HG02885 (cell line): ENCODE measurements around the gene ARHGAP31.
"Not testable (repeated sequence)": the region's sequence is repeated elsewhere in the genome, so short reads cannot be mapped to it uniquely, and the experiment has no call there.

Experiments used
- ATAC-seq: cut with Tn5 transposase; IDR thresholded peaks from one replicate; pipeline ENCODE4 v1.9.1; 2021; ENCODE audit warnings: mild to moderate bottlenecking; ENCODE audit not compliant: unreplicated experiment, poor library complexity

Gene ARHGAP31

DNA sequence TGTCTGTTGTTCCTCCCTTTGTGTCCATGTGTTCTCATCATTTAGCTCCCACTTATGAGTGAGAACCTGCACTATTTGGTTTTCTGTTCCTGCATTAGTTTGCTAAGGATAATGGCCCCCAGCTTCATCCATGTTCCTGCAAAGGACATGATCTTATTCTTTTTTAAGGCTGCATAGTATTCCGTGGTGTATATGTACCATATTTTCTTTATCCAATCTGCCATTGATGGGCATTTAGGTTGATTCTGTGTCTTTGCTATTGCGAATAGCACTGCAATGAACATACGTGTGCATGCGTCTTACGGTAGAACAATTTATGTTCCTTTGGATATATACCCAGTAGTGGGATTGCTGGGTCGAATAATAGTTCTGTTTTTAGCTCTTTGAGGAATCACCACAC lies 77.6 kb downstream of the ARHGAP31 start:
- ATAC-seq: not testable (repeated sequence)

DNA sequence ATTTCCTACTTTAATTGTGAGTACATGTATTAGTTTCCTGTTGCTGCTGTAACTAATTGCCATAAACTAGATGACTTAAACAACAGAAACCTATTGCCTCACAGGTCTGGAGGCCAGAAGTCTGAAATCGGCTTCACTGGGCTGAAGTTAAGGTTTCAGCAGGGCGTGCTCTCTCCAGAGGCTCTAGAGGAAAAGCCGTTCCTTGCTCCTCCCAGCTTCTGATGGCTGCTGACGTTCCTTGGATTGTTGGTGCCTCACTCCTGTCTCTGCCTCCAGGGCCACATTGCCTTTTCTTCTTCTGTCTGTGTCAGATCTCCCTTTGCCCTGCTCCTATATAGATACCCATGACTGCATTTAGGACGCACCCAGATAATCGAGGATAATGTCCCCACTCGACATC lies 80.9 kb downstream of the ARHGAP31 start:
- no peak for ATAC-seq

DNA sequence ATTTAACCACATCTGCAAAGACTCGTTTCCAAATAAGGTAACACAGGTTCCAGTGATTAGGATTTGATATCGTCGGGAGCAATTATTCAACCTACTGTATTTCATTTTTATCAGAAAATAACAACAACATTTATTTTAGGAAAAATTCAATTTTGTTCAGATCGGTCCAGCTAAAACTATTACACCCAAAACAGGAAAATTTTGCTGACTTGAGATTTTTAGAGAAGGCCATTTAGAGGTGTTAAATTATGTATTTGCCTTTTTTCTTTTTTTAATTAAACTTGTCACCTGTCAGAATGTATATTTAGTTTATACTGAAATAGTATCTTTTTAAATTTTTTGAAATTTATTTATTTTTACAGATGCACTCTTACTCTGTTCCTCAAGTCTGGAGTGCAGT lies 81.3 kb downstream of the ARHGAP31 start:
- no peak for ATAC-seq

DNA sequence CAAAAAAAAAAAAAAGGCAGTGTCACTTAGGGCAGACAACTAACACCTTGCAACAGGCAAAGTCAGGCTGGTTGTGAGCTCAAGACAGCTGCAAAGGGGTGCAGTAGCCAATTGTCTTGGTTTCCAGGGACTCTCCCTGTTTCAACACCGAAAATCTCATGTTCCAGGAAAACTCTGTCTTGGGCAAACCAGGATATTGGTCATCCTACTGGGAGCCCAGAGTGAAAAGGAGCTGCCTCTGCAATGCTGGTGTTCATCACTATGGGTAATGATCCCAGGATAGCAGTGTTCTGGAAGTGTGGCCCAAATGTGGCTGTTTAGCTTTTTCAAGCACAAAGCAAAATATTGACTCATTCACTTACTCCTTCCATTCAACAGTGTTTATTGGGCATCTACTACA lies 82.6 kb downstream of the ARHGAP31 start:
- no peak for ATAC-seq

DNA sequence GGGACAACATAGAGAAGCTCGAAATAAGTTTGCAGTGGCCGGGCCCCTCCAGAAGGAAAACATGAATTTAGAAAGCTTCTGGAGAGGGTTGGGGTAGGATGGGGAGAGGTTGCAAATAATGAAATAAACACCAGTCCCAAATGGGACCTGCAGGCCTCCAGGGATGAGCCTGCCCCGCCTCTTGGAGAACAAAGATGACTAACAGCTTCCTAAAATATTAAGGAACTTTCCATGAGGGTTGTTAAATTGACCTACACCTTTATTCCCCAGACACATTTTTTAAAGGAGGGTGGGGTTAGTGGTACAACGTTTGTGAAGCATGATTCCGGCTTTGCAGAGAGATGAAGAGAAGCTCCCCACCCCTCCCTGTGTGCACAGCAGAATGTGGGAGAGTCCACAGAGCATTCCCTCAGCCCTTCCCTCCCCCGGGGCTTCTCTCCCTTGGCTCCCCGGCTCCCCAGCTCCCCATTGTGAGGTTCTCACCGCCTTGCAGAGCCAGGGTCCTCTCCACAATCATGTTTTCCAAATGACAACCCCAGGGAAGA lies 84.1 kb downstream of the ARHGAP31 start:
- ATAC-seq: no peak

DNA sequence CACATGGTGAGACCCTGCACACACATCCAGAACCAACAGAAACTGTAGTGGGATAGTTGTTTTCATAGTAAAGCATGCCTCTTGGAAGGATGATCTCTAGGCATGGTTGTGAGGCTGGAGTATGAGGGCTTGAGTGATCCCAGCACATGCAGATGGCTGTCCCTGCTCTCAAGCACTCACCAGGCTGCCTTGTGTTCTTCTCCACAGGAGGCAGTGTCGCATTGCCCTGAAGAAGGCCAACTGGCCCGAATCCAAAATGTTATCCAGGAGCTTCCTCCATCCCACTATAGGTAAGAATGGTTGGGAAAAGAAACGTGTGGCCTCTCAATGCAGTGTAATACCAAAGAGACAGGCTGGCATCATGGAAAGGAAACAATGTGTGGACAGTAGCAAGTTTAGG lies 86.5 kb downstream of the ARHGAP31 start:
- no peak for ATAC-seq

DNA sequence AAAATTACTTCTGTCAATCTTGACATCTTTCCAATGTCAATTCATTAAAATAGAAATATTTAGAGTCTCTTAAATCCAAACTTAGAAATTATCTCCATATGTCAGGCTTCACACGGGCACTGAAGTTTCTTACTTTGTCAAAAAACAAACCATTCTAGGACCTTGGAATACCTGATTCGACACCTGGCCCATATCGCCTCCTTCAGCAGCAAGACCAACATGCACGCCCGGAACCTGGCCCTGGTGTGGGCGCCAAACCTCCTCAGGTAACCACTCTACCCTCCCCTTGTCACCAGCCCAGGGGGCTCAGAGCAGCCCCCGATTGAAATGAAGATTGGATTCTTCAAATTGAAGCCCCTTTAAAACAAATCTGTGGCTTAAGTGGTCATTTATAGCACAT lies 88.0 kb downstream of the ARHGAP31 start:
- no peak for ATAC-seq

DNA sequence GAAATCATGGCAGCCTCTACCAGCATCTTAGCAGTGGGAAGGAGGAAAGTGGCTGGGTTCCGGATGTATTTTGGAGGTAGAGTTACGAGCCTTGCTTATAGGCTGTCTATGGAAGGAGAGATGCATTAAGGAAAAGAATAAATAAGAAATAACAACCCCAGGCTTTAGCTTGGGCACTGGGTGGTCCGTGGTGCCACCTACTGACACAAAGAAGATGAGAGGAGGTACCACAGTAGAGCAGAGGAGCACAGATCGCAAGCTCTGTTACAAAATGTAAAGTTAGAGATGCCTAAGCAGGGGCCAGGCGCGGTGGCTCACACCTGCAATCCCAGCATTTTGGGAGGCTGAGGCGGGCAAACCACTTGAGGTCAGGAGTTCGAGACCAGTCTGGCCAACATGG lies 94.4 kb downstream of the ARHGAP31 start:
- no peak for ATAC-seq

DNA sequence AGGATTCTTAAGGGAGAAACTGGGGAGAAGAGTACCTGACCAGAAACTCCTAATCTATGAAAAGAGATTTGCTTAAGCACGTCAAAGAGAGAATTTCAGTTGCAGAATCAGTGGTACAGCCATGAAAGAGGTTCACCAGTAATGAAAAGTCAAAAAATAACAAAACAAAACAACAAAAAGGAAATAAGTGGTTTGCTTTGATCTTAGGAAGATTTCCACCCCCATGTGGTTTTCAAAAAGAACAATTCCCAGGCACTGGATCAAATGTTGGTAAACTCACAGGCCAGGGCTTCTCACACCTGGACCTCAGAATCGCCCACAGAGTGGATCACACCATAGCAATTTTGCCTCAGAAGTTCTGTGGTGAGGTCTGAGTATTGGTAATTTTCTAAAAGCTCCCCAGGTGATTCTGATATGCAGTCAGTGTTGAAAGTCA lies 101.8 kb downstream of the ARHGAP31 start:
- ATAC-seq: peak; percentile 86

DNA sequence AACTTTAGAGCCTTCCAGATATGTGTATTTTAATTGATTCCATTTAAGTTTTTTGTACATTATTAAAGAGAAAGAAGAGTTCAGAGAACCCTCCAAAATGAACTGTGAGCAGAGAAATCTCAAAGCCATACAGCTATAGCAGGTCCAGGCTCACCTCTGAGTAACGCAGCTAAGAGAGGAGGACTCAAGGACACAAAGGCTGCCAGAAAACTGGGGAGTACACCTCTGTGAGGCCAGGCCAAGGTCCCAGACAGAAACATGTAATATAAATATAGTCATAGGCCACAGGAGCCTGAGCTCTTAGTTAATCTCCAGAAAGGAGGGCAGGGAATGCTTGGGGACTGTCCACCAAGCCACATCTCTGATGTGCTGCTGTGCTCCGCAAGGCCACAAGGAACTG lies 102.7 kb downstream of the ARHGAP31 start:
- ATAC-seq: no peak

DNA sequence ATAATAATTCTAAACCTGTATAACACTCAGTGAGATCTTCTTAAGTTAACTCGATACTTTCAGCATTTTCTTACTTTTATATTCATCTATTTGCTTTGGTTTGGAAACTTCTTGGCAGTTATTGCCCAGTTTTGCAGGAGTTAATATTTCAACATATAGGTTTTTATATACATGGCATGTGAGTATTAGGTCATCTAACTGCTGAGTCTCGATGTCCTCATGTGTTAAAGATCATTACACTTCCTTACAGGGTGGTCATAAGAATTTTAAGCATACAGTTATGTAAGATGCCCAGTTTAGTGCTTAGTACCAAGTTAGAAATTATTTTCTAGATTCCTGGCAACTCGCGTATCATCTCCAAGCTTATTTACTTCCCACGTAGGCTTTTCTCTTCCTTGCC lies 106.3 kb downstream of the ARHGAP31 start:
- ATAC-seq: no peak

DNA sequence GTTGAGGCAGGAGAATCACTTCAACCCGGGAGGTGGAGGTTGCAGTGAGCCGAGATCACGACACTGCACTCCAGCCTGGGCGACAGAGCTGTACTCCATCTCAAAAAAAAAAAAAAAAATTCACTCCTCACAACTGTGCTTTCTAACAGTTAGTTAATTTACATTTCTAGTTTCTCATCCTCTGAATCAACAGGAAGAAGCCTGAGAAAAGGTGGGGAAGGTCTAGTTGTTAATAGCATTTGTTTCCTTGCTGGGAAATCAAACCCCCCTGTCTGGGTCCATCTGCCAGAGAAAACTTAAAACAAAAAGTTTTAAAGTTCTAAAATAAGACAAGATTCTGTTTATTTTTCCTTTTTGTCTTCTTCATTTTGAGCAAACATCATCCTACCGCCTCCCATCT lies 106.9 kb downstream of the ARHGAP31 start:
- peak; percentile 58 for ATAC-seq

DNA sequence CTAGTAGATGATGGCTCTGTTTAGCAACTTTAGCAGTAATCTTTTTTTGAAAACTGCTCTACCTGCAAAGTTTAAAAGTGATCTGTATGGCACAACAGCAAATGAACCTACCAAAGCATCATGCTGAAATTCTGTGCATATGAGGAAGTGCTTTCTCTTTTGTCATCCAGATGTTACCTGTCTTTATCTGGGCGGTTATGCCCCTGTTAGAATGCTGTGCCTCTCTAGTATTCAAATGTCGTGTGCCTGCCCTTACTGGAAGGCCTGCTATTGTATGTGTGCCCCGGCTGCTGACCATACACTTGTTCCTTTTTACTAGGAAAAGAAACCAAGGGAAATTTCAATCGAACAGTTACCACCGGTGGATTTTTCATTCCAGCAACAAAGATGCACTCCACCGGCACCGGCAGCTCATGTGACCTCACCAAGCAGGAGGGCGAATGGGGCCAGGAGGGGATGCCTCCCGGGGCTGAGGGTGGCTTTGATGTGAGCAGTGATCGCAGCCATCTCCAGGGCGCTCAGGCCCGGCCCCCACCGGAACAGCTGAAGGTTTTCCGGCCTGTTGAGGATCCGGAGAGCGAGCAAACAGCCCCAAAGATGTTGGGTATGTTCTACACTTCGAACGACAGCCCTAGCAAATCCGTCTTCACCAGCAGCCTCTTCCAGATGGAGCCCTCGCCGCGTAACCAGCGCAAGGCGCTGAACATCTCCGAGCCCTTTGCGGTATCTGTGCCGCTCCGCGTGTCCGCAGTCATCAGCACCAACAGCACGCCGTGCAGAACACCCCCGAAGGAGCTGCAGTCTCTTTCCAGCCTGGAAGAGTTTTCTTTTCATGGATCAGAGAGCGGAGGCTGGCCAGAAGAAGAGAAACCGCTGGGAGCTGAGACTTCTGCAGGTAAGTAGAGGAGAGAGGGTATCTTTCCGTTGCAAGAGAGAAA lies 107.6 kb downstream of the ARHGAP31 start:
- peak; percentile 72 for ATAC-seq

DNA sequence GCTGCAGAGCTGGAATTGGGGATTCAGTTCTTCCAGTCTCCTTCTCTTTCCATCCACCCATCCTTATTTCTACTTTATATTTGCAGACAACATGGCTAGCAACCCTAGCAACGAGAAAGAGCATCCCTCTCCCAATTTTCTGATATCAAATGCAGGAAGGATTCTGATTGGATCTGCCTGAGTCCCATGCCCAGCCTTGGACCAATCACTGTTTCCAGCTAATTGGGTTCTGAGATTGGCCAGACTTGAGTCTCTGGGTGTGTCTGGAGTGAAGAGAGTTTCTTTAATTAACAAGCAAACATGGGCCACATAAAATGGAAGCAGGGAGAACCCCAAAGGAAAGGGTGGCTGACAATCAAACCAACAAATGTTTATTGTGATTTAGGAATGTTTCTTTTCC lies 108.6 kb downstream of the ARHGAP31 start:
- no peak for ATAC-seq

DNA sequence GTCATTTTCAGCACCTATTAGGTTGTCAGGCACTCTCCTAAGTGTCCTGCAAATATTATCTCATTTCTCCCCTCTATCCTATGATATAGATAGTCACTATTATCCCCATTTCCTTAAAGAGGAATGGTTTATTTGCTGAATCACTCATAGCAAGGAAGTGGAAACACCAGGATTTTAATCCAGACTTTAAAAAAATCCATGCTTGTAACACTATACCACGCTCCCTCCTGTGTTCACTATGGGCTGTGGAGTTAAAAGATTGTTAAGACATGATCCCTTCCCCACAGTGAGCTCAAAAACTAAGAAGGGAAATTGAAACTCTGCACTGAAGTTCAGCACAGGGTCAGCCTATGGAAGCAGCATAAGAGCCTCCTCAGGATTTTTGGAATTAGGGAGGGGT lies 109.0 kb downstream of the ARHGAP31 start:
- no peak for ATAC-seq

DNA sequence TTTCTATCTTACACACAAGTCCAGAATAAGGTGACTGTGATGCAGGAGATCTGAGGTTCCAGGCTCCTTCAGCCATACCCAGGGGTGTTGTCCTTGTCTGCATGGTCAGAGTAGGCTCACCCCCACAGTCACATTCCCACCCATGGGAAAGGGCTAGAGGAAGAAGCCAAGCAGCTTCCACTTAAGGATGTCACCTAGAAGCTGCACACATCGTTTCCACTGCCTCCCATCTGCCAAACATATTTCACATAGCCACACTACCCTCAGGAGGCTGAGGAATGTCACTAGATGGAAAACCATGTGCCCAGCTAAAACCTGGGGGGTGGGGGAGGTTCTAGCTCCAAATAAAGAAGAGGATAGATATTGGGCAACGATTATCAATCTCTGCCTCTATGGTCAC lies 111.1 kb downstream of the ARHGAP31 start:
- no peak for ATAC-seq

DNA sequence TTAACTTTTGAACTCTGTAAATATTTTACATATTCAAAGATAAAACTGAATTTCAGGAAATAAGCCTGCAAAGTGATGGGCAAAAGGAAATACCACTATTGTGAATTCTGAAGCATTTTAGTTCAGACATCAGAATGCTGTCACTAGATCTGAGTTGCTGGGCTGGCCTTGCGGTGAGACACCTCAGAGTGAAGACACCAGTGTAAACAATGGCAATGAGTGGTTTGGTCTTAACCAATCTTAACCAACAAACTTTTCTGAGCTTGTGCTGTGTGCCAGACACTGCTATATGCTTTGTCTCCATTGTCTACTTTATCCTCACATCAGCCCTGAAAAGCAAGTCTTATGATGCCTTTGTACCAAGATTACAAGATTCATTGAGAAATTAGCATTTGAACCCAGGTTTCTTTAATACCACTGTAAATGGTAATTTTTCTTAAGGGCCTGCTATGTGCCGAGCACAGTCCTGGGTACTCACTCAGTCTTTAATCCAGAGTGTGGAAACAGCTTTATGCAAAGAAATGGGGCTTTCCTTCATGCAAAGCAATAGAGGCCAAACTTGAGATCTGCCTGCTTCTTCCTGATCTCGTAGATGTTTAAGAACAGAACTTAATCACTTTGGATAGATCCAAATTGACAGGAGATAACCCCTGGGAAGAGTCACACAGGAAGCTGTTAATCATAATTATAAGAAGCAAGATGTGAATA lies 114.2 kb downstream of the ARHGAP31 start:
- ATAC-seq: no peak

DNA sequence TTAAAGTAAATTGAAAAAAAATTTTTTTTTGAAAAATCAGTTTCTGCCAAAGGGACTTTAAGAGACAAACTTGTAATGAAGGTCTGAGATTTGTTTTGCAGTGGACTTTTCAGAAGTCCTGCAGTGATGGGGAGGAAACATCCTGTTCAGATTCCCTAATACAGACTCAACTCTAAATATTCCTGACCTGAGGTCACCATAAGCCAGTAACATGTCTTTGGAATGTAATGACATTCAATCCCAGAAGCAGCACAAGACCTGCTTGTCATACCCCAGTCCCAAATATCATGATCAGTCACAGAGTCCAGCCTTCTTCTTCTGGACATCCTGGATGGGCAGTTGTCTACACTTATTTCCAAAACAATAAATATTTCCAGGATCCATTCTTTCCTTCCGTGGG lies 115.7 kb downstream of the ARHGAP31 start:
- no peak for ATAC-seq

DNA sequence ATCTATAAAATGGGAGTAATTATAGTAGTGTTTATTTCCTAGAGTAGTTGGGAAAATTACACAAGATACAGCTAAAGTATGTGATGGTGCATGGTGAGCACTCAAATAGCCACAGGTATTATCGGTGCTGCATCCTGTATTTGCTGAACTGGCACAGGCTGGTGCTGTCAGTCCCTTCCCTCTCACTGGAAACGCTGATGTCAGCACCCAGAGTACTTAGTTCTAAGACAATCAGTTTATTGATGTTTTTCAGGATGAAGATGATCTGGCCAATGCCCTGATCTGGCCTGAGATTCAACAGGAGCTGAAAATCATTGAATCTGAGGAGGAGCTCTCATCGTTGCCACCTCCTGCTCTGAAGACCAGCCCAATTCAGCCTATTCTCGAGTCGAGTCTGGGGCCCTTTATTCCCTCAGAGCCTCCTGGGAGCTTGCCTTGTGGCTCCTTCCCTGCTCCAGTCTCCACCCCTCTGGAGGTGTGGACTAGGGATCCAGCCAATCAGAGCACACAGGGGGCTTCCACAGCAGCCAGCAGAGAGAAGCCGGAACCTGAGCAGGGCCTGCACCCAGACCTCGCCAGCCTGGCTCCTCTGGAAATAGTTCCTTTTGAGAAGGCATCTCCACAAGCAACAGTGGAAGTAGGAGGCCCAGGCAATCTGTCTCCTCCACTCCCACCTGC lies 119.6 kb downstream of the ARHGAP31 start:
- no peak for ATAC-seq

DNA sequence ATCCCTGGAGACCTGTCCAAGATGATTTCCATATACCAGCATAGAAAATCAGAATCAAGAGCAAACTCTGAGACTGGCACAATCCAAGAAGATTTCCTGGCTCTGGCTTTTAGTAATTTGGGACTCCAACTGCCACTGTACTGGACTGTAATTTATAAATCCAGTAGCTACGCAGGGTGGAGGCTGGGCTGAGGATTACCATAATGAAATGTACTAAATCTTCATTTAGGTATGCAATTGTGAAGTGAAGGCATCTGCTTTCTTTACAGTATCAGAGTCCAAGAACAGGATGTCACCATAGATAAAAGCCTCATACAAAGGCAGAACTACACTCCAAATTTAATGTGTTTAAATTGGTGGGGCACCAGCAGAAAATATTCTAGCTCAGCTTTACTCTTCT lies 122.7 kb downstream of the ARHGAP31 start:
- no peak for ATAC-seq
